Left renal cortex interstitium (tissue), 4 donors: ENCODE results near the gene FOSL2. TPM values are rescaled to one million over a fixed set of nuclear protein-coding genes. Genes with fewer than 3 reads are reported as not detected.

ENCODE experiments used
- DNase-seq, 4 donors: peaks; one replicate each; pipeline ENCODE4 v3.0.0-alpha.2; 2013; ENCODE audit warnings: low read depth in 4 of 4, low spot score in 2 of 4, missing footprints in 1 of 4
- polyA plus RNA-seq, 4 donors: library from polyadenylated mRNA; unstranded; fragments of 120-200 nt; gene quantifications; one replicate each; pipeline ENCODE4 v1.2.1, GENCODE V29; 2013; ENCODE audit not compliant: insufficient read length in 4 of 4

The FOSL2 gene
- 10 to 100 TPM; 24.0 to 36.5 (median 25.7) TPM for polyA plus RNA-seq

GRCh38 chr2:28392297-28393113 is at the start of gene FOSL2:
Gene FOSL2, plus strand, starts transcription at chr2:28392858. Its CDS starts 863 bp downstream, at chr2:28393721.
- peak; percentile 91 to 95 (median 92) for DNase-seq

GRCh38 chr2:28343184-28343942 is 49.3 kb upstream of the FOSL2 start:
- no peak for DNase-seq

- DNase-seq, result no peak
Observed at GRCh38 chr2:28343971-28344715, 48.5 kb upstream of the FOSL2 start.

GRCh38 chr2:28344756-28345373 is 47.8 kb upstream of the FOSL2 start:
- DNase-seq, result no peak

- DNase-seq, result no peak
Observed at GRCh38 chr2:28345619-28346018, 47.0 kb upstream of the FOSL2 start.

- DNase-seq, result no peak
Observed at GRCh38 chr2:28346587-28346986, 46.1 kb upstream of the FOSL2 start.

GRCh38 chr2:28347193-28347592 is 45.5 kb upstream of the FOSL2 start:
- no peak for DNase-seq

- no peak for DNase-seq
Observed at GRCh38 chr2:28347596-28347995, 45.1 kb upstream of the FOSL2 start.

GRCh38 chr2:28348149-28348567 is 44.5 kb upstream of the FOSL2 start:
- DNase-seq, result no peak

GRCh38 chr2:28348921-28349320 is 43.7 kb upstream of the FOSL2 start:
- no peak for DNase-seq

- no peak for DNase-seq
Observed at GRCh38 chr2:28349546-28350165, 43.0 kb upstream of the FOSL2 start.

GRCh38 chr2:28350196-28350595 is 42.5 kb upstream of the FOSL2 start:
- DNase-seq, result no peak

GRCh38 chr2:28350791-28351285 is 41.8 kb upstream of the FOSL2 start:
- no peak for DNase-seq

GRCh38 chr2:28351621-28352020 is 41.0 kb upstream of the FOSL2 start:
- DNase-seq, result no peak

- DNase-seq, result no peak
Observed at GRCh38 chr2:28352104-28352503, 40.6 kb upstream of the FOSL2 start.

GRCh38 chr2:28352610-28353195 is 40.0 kb upstream of the FOSL2 start:
- DNase-seq, result no peak

- no peak for DNase-seq
Observed at GRCh38 chr2:28354920-28355520, 37.6 kb upstream of the FOSL2 start.

- no peak for DNase-seq
Observed at GRCh38 chr2:28355521-28356094, 37.0 kb upstream of the FOSL2 start.
